T-cell (primary cell): ENCODE results near the gene DMRT1. TPM values are rescaled to one million over a fixed set of nuclear protein-coding genes. Genes with fewer than 3 reads are reported as not detected.

ENCODE experiments used
- ATAC-seq, 4 experiments: fragments of 200-7000 bp in 3 of 4; fragments of 150-1000 bp in 1 of 4; cut with Tn5 transposase; replicated peaks in 1 of 4; 1 replicate in 3 of 4; 2 replicates in 1 of 4; pipeline ENCODE4 v1.10.0; 2021; ENCODE audit warnings: moderate library complexity in 3 of 4, mild to moderate bottlenecking in 2 of 4, moderate number of reproducible peaks in 1 of 4
- CTCF ChIA-PET, 2 donors: fragments of 300-600 bp; sonication (Branson Sonifier 250); formaldehyde crosslinking; loops; one replicate each; lab custom pipeline; 2022; ENCODE audit warnings: antibody characterized with exemption in 2 of 2; lab: Charles Lee
- POLR2A ChIA-PET, 2 donors: fragments of 300-600 bp; sonication (Branson Sonifier 250); formaldehyde crosslinking; loops; one replicate each; lab custom pipeline; 2022; ENCODE audit warnings: antibody characterized with exemption in 2 of 2; lab: Charles Lee
- DNase-seq, 35 experiments: peaks; one replicate each; pipeline versions ENCODE4 v3.0.0 to v3.0.0-alpha.2; 2013 to 2023
- H3K27ac ChIP-seq: one replicate; pipeline ENCODE4 v1.5.1; 2013; ENCODE audit warnings: low read length
- H3K27me3 ChIP-seq, 2 experiments: replicated peaks in 1 of 2; 1 replicate in 1 of 2; 2 replicates in 1 of 2; pipeline versions ENCODE4 v1.6.1 to v1.7.0; 2013; ENCODE audit warnings: low read length in 1 of 2, mixed read lengths in 1 of 2; ENCODE audit not compliant: control insufficient read depth in 2 of 2, insufficient read depth in 2 of 2; ENCODE audit errors: extremely low read depth in 1 of 2
- H3K36me3 ChIP-seq, 2 donors: 1 replicate in 1 of 2; 2 replicates in 1 of 2; pipeline versions ENCODE4 v1.6.1 to v1.7.0; 2013; ENCODE audit warnings: low read length in 1 of 2; ENCODE audit not compliant: control insufficient read depth in 2 of 2, insufficient read depth in 1 of 2; ENCODE audit errors: extremely low read depth in 1 of 2
- H3K4me1 ChIP-seq, 2 experiments: 1 replicate in 1 of 2; 2 replicates in 1 of 2; pipeline versions ENCODE4 v1.6.1 to v1.7.0; 2013; ENCODE audit warnings: low read length in 2 of 2, mixed read lengths in 1 of 2; ENCODE audit not compliant: insufficient read depth in 2 of 2, control insufficient read depth in 1 of 2; ENCODE audit errors: extremely low read depth in 1 of 2
- H3K4me3 ChIP-seq, 2 donors: 1 replicate in 1 of 2; 2 replicates in 1 of 2; pipeline versions ENCODE4 v1.5.1 to v1.7.0; 2013; ENCODE audit warnings: mild to moderate bottlenecking in 2 of 2, low read length in 1 of 2, moderate library complexity in 1 of 2; ENCODE audit not compliant: control insufficient read depth in 1 of 2; ENCODE audit errors: extremely low read depth in 1 of 2
- H3K9me3 ChIP-seq: 2 replicates; pipeline ENCODE4 v1.7.0; 2013
- H3K27ac Mint-ChIP-seq, 2 donors: one replicate each; pipeline ENCODE4 v1.8.0; 2020 to 2021; ENCODE audit warnings: mild to moderate bottlenecking in 2 of 2, mixed read lengths in 2 of 2
- H3K27me3 Mint-ChIP-seq, 2 donors: one replicate each; pipeline ENCODE4 v1.8.0; 2021 to 2022; ENCODE audit warnings: mixed read lengths in 2 of 2
- H3K36me3 Mint-ChIP-seq: one replicate; pipeline ENCODE4 v1.8.0; 2021; ENCODE audit warnings: mixed read lengths
- H3K4me1 Mint-ChIP-seq, 3 donors: one replicate each; pipeline ENCODE4 v1.8.0; 2020 to 2022; ENCODE audit warnings: mixed read lengths in 3 of 3, mild to moderate bottlenecking in 1 of 3
- H3K4me3 Mint-ChIP-seq, 3 donors: one replicate each; pipeline ENCODE4 v1.8.0; 2020 to 2022; ENCODE audit warnings: mild to moderate bottlenecking in 3 of 3, mixed read lengths in 3 of 3, moderate library complexity in 3 of 3
- H3K9me3 Mint-ChIP-seq, 3 donors: one replicate each; pipeline ENCODE4 v1.8.0; 2020 to 2022; ENCODE audit warnings: mixed read lengths in 3 of 3
- WGBS: methylation state at CpG from one replicate; pipeline ENCODE4 v1.1.5; 2013; ENCODE audit warnings: missing lambda C conversion rate; ENCODE audit not compliant: insufficient coverage; 5-methylcytosine and 5-hydroxymethylcytosine counted together
- total RNA-seq, 35 experiments: library from RNA in 6 of 35; stranded (reverse) in 6 of 35; fragments of 120-200 nt in 1 of 35; gene quantifications; one replicate each; pipeline versions ENCODE4 v1.2.1 to v1.2.4 and lab custom pipeline; 2013 to 2026

The DMRT1 gene
- total RNA-seq (not detected), total RNA-seq (lab: John Stamatoyannopoulos, UW) (0 to 0.05 (median 0) reads per million in 29 experiments)
- total RNA-seq (2013): not detected

- Mint-ChIP-seq H3K9me3 (no peaks in the 10 kb centered on the region), H3K27me3 (peaks cover 52 to 59% of the 10 kb centered on the region in 2 donors), H3K36me3 (no peaks in the 10 kb centered on the region), H3K4me3 (peak within 1 kb of the TSS in 1 of 3 donors; percentile 40), H3K27ac (no peak within 1 kb of the TSS), H3K4me1 (peaks cover 14 to 19% (median 14%) of the 10 kb centered on the region in 3 donors)
- Histone ChIP-seq H3K27me3 (peaks cover 18 to 56% of the 10 kb centered on the region in 2 experiments), H3K4me3 (no peak within 1 kb of the TSS), H3K36me3 (no peaks in the 10 kb centered on the region), H3K4me1 (no peaks in the 10 kb centered on the region), H3K9me3 (no peaks in the 10 kb centered on the region), H3K27ac (no peak within 1 kb of the TSS)
- WGBS: 7% methylated on average over 75 of the region's 84 CpGs
- ChIA-PET CTCF (no interaction called here), POLR2A (no interaction called here)
- ATAC-seq: no peak
- no peak for DNase-seq
Observed at GRCh38 chr9:841371-842209, at the start of gene DMRT1. Gene DMRT1 (plus strand): TSS chr9:841697. CDS start chr9:841839, 142 bp downstream.

- Mint-ChIP-seq H3K27me3 (peaks cover 2 to 4% of the 10 kb centered on the region in 2 donors), H3K4me1 (no peaks in the 10 kb centered on the region), H3K27ac (no peak overlapping the region), H3K36me3 (no peaks in the 10 kb centered on the region), H3K4me3 (no peak overlapping the region), H3K9me3 (no peaks in the 10 kb centered on the region)
- Histone ChIP-seq H3K4me3 (no peak overlapping the region), H3K27ac (no peak overlapping the region), H3K27me3 (peaks cover 0 to 4% of the 10 kb centered on the region in 2 experiments), H3K36me3 (no peaks in the 10 kb centered on the region), H3K9me3 (no peaks in the 10 kb centered on the region), H3K4me1 (no peaks in the 10 kb centered on the region)
- ChIA-PET CTCF (interaction anchor here in 1 of 2 donors (0.6 to 0.7 kb wide), 2 partner anchors 42 to 81 kb away, joined by 3 to 4 read pairs; no protein-coding TSS in a partner anchor), POLR2A (interaction anchor here in 1 of 2 donors (0.5 kb wide), 1 partner anchor 11 kb away, joined by 3 read pairs; no protein-coding TSS in a partner anchor)
- no peak for ATAC-seq
- no peak for DNase-seq
- 90% methylated on average over 9 of the region's 15 CpGs for WGBS
Observed at GRCh38 chr9:792331-793260, 48.9 kb upstream of the DMRT1 start.

GRCh38 chr9:794386-794785, 47.1 kb upstream of the DMRT1 start:
- Mint-ChIP-seq H3K4me3 (no peak overlapping the region), H3K27ac (no peak overlapping the region), H3K4me1 (no peaks in the 10 kb centered on the region), H3K36me3 (no peaks in the 10 kb centered on the region), H3K27me3 (peaks cover 2 to 4% of the 10 kb centered on the region in 2 donors), H3K9me3 (no peaks in the 10 kb centered on the region)
- DNase-seq (no peak), ATAC-seq (no peak)
- Histone ChIP-seq H3K9me3 (no peaks in the 10 kb centered on the region), H3K36me3 (no peaks in the 10 kb centered on the region), H3K27me3 (peaks cover 0 to 4% of the 10 kb centered on the region in 2 experiments), H3K4me3 (no peak overlapping the region), H3K27ac (no peak overlapping the region), H3K4me1 (no peaks in the 10 kb centered on the region)
- CTCF ChIA-PET: no interaction called here
- POLR2A ChIA-PET: no interaction called here
- 88% methylated on average over 1 of the region's 2 CpGs for WGBS

- Histone ChIP-seq H3K9me3 (no peaks in the 10 kb centered on the region), H3K27ac (no peak overlapping the region), H3K27me3 (peaks cover 0 to 4% of the 10 kb centered on the region in 2 experiments), H3K4me1 (no peaks in the 10 kb centered on the region), H3K36me3 (no peaks in the 10 kb centered on the region), H3K4me3 (no peak overlapping the region)
- ChIA-PET POLR2A (no interaction called here), CTCF (no interaction called here)
- WGBS: 97% methylated on average over 6 of the region's 6 CpGs
- no peaks in the 10 kb centered on the region for H3K4me1 Mint-ChIP-seq
- no peaks in the 10 kb centered on the region for H3K36me3 Mint-ChIP-seq
- ATAC-seq: no peak
- H3K9me3 Mint-ChIP-seq: no peaks in the 10 kb centered on the region
- no peak overlapping the region for H3K4me3 Mint-ChIP-seq
- DNase-seq: no peak
- peaks cover 6 to 8% of the 10 kb centered on the region in 2 donors for H3K27me3 Mint-ChIP-seq
- no peak overlapping the region for H3K27ac Mint-ChIP-seq
Observed at GRCh38 chr9:795869-796268, 45.6 kb upstream of the DMRT1 start.

GRCh38 chr9:800591-801150, 40.8 kb upstream of the DMRT1 start:
- CTCF ChIA-PET: no interaction called here
- 60% methylated on average over 1 of the region's 9 CpGs for WGBS
- H3K36me3 Mint-ChIP-seq: no peaks in the 10 kb centered on the region

More at GRCh38 chr9:800591-801150, 40.8 kb upstream of the DMRT1 start:
- Mint-ChIP-seq H3K4me3 (no peak overlapping the region), H3K27ac (peak overlapping the region in 1 of 2 donors; percentile 53), H3K4me1 (no peaks in the 10 kb centered on the region), H3K9me3 (no peaks in the 10 kb centered on the region), H3K27me3 (peaks cover 11 to 13% of the 10 kb centered on the region in 2 donors)
- ATAC-seq (no peak), DNase-seq (no peak)
- H3K27me3 ChIP-seq: peaks cover 0 to 3% of the 10 kb centered on the region in 2 experiments
- no peak overlapping the region for H3K27ac ChIP-seq
- no peaks in the 10 kb centered on the region for H3K36me3 ChIP-seq
- no peaks in the 10 kb centered on the region for H3K4me1 ChIP-seq
- POLR2A ChIA-PET: no interaction called here
- H3K4me3 ChIP-seq: no peak overlapping the region
- no peaks in the 10 kb centered on the region for H3K9me3 ChIP-seq
